Fibroblast of gingiva (primary cell): Measurements from ENCODE around the gene SERINC2.
"Not testable (repeated sequence)": the region's sequence is repeated elsewhere in the genome, so short reads cannot be mapped to it uniquely, and the experiment has no call there.

ENCODE experiments used
- DNase-seq: peaks from one replicate; pipeline ENCODE4 v3.0.0-alpha.2; 2011; ENCODE audit warnings: low read depth

SERINC2 gene

GRCh38 chr1:31383967-31384366 lies 29.0 kb upstream of the SERINC2 start:
- DNase-seq, result no peak

- not testable (repeated sequence) for DNase-seq
These were observed 26.3 kb upstream of the SERINC2 start for GRCh38 chr1:31386576-31387243.

- DNase-seq, result no peak
These were observed 25.4 kb upstream of the SERINC2 start for GRCh38 chr1:31387612-31388011.

GRCh38 chr1:31389616-31390015 lies 23.4 kb upstream of the SERINC2 start:
- no peak for DNase-seq

- no peak for DNase-seq
These were observed 22.9 kb upstream of the SERINC2 start for GRCh38 chr1:31390071-31390470.

- DNase-seq, result no peak
These were observed 19.6 kb upstream of the SERINC2 start for GRCh38 chr1:31393463-31393862.

- DNase-seq, result peak; percentile 48
These were observed 18.3 kb upstream of the SERINC2 start for GRCh38 chr1:31394584-31395193.

- DNase-seq, result peak; percentile 96
These were observed 16.2 kb upstream of the SERINC2 start for GRCh38 chr1:31396633-31397351.

GRCh38 chr1:31397360-31398095 lies 15.5 kb upstream of the SERINC2 start:
- no peak for DNase-seq

GRCh38 chr1:31398246-31398645 lies 14.8 kb upstream of the SERINC2 start:
- DNase-seq, result no peak

GRCh38 chr1:31399976-31400375 lies 13.0 kb upstream of the SERINC2 start:
- no peak for DNase-seq

- DNase-seq, result peak; percentile 44
These were observed 12.6 kb upstream of the SERINC2 start for GRCh38 chr1:31400393-31400792.

GRCh38 chr1:31401241-31401640 lies 11.8 kb upstream of the SERINC2 start:
- no peak for DNase-seq

GRCh38 chr1:31405578-31406245 lies 7.3 kb upstream of the SERINC2 start:
- DNase-seq, result no peak

- no peak for DNase-seq
These were observed 5.9 kb upstream of the SERINC2 start for GRCh38 chr1:31407029-31407626.

- no peak for DNase-seq
These were observed 4.2 kb upstream of the SERINC2 start for GRCh38 chr1:31408788-31409318.

GRCh38 chr1:31409946-31410858 lies 2.8 kb upstream of the SERINC2 start:
- DNase-seq, result peak; percentile 28

GRCh38 chr1:31410871-31411270 lies 2.1 kb upstream of the SERINC2 start:
- DNase-seq, result peak; percentile 54

- DNase-seq, result no peak
These were observed 808 bp upstream of the SERINC2 start for GRCh38 chr1:31412205-31412604.

- peak; percentile 56 for DNase-seq
These were observed 490 bp downstream of the SERINC2 start for GRCh38 chr1:31413405-31414001.
